Measurements from ENCODE around the gene ABR. TPM values are rescaled to one million over a fixed set of nuclear protein-coding genes. Genes with fewer than 3 reads are reported as not detected.
"Not testable (repeated sequence)": the region's sequence is repeated elsewhere in the genome, so short reads cannot be mapped to it uniquely, and the experiment has no call there.

ABR gene
- total RNA-seq, 2 donors from 2014 or later, result 80.7 to 82.7 TPM

- H3K36me3 ChIP-seq, result no peaks in the 10 kb centered on the region
- H3K4me1 ChIP-seq (replicated peaks), result peaks cover 7% of the 10 kb centered on the region
- WGBS, result 66% methylated on average over 6 of the region's 6 CpGs
- no peaks in the 10 kb centered on the region for H3K9me3 ChIP-seq
- H3K27ac ChIP-seq, result no peak overlapping the region
- TF ChIP-seq, protein P1, sequence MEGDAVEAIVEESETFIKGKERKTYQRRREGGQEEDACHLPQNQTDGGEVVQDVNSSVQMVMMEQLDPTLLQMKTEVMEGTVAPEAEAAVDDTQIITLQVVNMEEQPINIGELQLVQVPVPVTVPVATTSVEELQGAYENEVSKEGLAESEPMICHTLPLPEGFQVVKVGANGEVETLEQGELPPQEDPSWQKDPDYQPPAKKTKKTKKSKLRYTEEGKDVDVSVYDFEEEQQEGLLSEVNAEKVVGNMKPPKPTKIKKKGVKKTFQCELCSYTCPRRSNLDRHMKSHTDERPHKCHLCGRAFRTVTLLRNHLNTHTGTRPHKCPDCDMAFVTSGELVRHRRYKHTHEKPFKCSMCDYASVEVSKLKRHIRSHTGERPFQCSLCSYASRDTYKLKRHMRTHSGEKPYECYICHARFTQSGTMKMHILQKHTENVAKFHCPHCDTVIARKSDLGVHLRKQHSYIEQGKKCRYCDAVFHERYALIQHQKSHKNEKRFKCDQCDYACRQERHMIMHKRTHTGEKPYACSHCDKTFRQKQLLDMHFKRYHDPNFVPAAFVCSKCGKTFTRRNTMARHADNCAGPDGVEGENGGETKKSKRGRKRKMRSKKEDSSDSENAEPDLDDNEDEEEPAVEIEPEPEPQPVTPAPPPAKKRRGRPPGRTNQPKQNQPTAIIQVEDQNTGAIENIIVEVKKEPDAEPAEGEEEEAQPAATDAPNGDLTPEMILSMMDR (IDR thresholded peaks at IDR 0.05), result no peak
- no peak for TF ChIP-seq POLR2A (IDR thresholded peaks at IDR 0.05)
- TF ChIP-seq POLR2AphosphoS5 (IDR thresholded peaks at IDR 0.05), result no peak
- no peaks in the 10 kb centered on the region for H3K27me3 ChIP-seq (replicated peaks; ENCODE audit: insufficient read depth)
- no peak for DNase-seq (ENCODE audit: low spot score)
- no peak overlapping the region for H3K4me3 ChIP-seq
- intact Hi-C loops (cut with DNase I), result no loop called here
Measured at GRCh38 chr17:976312-976711, 203.5 kb downstream of the ABR start.

- Histone ChIP-seq H3K36me3 (no peaks in the 10 kb centered on the region), H3K27ac (peak overlapping the region in 1 of 2 donors; percentile 39), H3K4me1 (replicated peaks) (peaks cover 7% of the 10 kb centered on the region), H3K27me3 (replicated peaks; ENCODE audit: insufficient read depth) (no peaks in the 10 kb centered on the region), H3K4me3 (no peak overlapping the region), H3K9me3 (no peaks in the 10 kb centered on the region)
- TF ChIP-seq, protein P1 (IDR thresholded peaks at IDR 0.05), result no peak
- TF ChIP-seq POLR2AphosphoS5 (IDR thresholded peaks at IDR 0.05), result no peak
- no peak for TF ChIP-seq POLR2A (IDR thresholded peaks at IDR 0.05)
- WGBS, result 46% methylated on average over 5 of the region's 5 CpGs
- no peak for DNase-seq (ENCODE audit: low spot score)
- intact Hi-C loops (cut with DNase I), result no loop called here
Measured at GRCh38 chr17:975371-975915, 204.3 kb downstream of the ABR start.

DNA sequence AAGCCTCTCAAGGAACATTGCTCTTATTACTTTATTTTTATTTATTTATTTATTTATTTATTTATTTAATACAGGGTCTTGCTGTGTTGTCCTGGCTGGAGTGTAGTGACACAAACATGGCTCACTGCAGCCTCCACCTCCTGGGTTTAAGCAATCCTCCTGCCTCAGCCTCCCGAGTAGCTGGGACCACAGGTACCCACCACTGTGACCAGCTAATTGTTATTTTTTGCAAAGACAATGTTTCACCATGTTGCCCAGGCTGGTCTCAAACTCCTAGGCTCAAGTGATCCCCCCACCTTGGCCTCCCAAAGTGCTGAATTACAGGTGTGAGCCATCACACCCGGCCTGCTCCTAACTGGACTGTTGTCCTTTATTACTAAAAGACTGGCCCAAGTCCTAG lies 205.0 kb downstream of the ABR start:
- 75% methylated on average over 2 of the region's 2 CpGs for WGBS
- H3K36me3 ChIP-seq; H3K9me3 ChIP-seq; DNase-seq (ENCODE audit: low spot score); H3K4me1 ChIP-seq (replicated peaks); H3K27me3 ChIP-seq (replicated peaks; ENCODE audit: insufficient read depth); intact Hi-C loops (cut with DNase I); H3K4me3 ChIP-seq: not testable (repeated sequence)
- H3K27ac ChIP-seq, result peak overlapping the region in 1 of 2 donors; percentile 39

- TF ChIP-seq POLR2AphosphoS5 (IDR thresholded peaks at IDR 0.05), result no peak
- TF ChIP-seq, protein P1 (IDR thresholded peaks at IDR 0.05), result no peak
- TF ChIP-seq POLR2A (IDR thresholded peaks at IDR 0.05), result no peak
- DNase-seq (ENCODE audit: low spot score), result peak; percentile 34
- H3K9me3 ChIP-seq, result no peaks in the 10 kb centered on the region
- intact Hi-C loops (cut with DNase I), result no loop called here
- no peak overlapping the region for H3K4me3 ChIP-seq
- no peaks in the 10 kb centered on the region for H3K36me3 ChIP-seq
- WGBS, result 57% methylated on average over 12 of the region's 12 CpGs
- no peaks in the 10 kb centered on the region for H3K27me3 ChIP-seq (replicated peaks; ENCODE audit: insufficient read depth)
- peaks cover 9% of the 10 kb centered on the region for H3K4me1 ChIP-seq (replicated peaks)
- H3K27ac ChIP-seq, result no peak overlapping the region
Measured at GRCh38 chr17:973053-973452, 206.7 kb downstream of the ABR start.

GRCh38 chr17:971861-972260 lies 207.9 kb downstream of the ABR start:
- WGBS, result 92% methylated on average over 14 of the region's 14 CpGs
- H3K4me3 ChIP-seq; H3K4me1 ChIP-seq (replicated peaks); H3K36me3 ChIP-seq; H3K27ac ChIP-seq; H3K9me3 ChIP-seq; H3K27me3 ChIP-seq (replicated peaks; ENCODE audit: insufficient read depth); DNase-seq (ENCODE audit: low spot score); intact Hi-C loops (cut with DNase I): not testable (repeated sequence)

GRCh38 chr17:970364-970763 lies 209.4 kb downstream of the ABR start:
- Histone ChIP-seq H3K4me3 (peak overlapping the region; percentile 6 to 7), H3K27me3 (replicated peaks; ENCODE audit: insufficient read depth) (no peaks in the 10 kb centered on the region), H3K4me1 (replicated peaks) (peaks cover 7% of the 10 kb centered on the region), H3K27ac (peak overlapping the region; percentile 56 to 62), H3K9me3 (no peaks in the 10 kb centered on the region), H3K36me3 (no peaks in the 10 kb centered on the region)
- TF ChIP-seq POLR2AphosphoS5 (IDR thresholded peaks at IDR 0.05), result no peak
- TF ChIP-seq, protein P1 (IDR thresholded peaks at IDR 0.05), result no peak
- intact Hi-C loops (cut with DNase I), result no loop called here
- 43% methylated on average over 9 of the region's 9 CpGs for WGBS
- no peak for DNase-seq (ENCODE audit: low spot score)

Measured in prostate gland (tissue), 2 donors.